ENCODE data around the gene PLOD3.
"Not testable (repeated sequence)": the region's sequence is repeated elsewhere in the genome, so short reads cannot be mapped to it uniquely, and the experiment has no call there.

PLOD3 gene

GRCh38 chr7:101217388-101218235, at the start of gene PLOD3, which contains the start of gene ZNHIT1:
TSS of gene PLOD3 (minus strand) at chr7:101217581. CDS start at chr7:101217274, 307 bp downstream.
TSS of gene ZNHIT1 (plus strand) at chr7:101218165. CDS start at chr7:101218196, 31 bp downstream.
- DNase-seq (ENCODE audit: low read depth) = peak; percentile 94

DNA sequence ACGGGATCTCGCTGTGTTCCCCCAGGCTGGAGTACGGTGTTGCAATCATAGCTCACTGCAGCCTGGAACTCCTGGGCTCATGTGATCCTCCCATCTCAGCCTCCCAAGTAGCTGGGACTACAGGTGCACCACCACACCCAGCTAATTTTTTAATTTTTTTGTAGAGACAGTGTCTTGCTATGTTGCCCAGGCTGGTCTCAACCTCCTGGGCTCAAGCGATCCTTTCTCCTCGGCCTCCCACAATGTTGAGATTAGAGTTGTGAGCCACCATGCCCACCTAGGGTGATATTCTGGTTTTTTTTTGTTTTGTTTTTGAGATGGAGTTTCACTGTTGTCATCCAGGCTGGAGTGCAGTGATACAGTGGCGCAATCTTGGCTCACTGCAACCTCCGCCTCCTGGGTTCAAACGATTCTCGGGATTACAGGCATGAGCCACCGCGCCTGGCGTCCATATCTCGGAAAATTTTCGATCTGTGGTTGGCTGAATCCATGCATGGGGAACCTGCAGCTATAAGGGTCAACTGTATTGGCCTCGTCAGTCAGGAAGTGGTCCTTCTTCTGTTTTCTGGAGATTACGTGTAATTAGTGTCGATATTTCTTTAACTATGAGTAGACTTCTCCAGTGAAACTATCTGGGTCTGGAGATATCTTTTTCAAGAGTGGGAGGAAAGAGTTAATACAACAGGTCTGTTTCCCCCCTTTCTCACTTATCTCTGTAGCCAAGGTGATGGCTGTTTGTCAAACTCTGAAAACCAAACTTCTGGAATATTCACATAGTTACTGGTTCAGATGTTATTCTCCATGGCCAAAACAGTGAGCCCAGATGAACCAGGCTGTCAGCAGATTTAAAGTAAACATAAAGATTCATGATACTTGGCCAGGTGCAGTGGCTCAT, 48.5 kb upstream of the PLOD3 start:
- peak; percentile 29 for DNase-seq (ENCODE audit: low read depth)

DNA sequence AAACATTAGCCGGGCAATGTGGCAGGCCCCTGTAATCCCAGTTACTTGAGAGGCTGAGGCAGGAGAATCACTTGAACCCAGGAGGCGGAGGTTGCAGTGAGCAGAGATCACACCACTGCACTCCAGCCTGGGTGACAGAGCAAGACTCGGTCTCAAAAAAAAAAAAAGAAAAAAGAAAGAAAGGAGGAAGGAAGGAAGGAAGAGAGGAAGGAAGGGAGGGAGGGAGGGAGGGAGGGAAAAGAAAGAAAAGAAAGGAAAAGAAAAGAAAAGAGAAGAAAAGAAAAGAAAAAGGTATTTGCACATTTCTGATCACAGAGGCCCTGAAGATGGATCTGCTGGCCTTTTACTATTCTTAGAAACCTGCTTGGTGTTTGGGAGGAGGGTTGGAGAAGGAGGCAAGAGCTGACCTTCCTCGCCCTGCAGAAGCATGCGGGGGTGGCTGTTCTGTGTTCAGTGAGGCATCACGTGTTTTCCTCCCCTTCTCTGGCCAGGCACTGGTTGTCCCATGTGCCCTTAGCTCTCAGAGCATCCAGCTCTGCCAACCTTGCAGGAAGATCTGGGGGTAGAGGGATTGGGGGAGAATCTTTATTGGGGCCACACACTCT, 46.8 kb upstream of the PLOD3 start:
- DNase-seq (ENCODE audit: low read depth) = peak; percentile 86

GRCh38 chr7:101258243-101258731, 40.9 kb upstream of the PLOD3 start:
- DNase-seq (ENCODE audit: low read depth) = no peak

GRCh38 chr7:101255796-101256195, 38.4 kb upstream of the PLOD3 start:
- DNase-seq (ENCODE audit: low read depth) = peak; percentile 58

DNA sequence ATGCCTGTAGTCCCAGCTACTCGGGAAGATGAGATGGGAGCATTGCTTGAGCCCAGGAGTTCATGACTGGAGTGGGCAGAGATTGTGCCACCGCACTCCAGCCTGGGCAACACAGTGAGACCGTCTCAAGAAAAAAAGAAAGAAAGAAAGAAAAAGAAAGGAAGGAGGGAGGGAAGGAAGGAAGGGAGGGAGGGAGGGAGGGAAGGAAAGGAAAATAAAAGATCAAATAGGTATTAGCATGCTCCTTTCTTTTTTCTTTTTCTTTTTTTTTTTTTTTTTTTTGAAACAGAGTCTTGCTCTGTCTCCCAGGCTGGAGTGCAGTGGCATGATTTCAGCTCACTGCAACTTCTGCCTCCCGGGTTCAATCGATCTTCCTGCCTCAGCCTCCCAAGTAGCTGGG, 35.8 kb upstream of the PLOD3 start:
- DNase-seq (ENCODE audit: low read depth) = not testable (repeated sequence)

GRCh38 chr7:101251871-101252659, 34.7 kb upstream of the PLOD3 start:
- DNase-seq (ENCODE audit: low read depth) = peak; percentile 97

DNA sequence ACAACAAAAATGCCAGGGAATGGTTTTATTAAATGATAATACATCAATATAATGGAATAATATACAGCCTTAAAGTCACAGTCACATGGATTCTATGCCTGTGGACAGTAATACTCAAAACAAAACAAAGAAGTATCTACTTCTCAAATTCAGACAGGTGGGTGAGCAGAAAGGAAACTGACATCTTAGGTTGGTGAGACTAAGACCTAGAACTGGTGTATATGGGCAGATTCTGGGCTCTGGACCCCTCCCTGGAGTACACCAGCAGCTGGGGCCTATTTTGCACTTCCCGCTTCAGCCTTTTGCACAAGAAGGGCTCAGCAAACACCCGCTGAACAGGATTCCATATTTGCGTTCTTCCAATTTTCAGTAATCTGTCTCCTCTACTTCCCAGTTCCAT, 32.9 kb upstream of the PLOD3 start:
- no peak for DNase-seq (ENCODE audit: low read depth)

- no peak for DNase-seq (ENCODE audit: low read depth)
Observed at GRCh38 chr7:101248276-101248675, 30.9 kb upstream of the PLOD3 start.

DNA sequence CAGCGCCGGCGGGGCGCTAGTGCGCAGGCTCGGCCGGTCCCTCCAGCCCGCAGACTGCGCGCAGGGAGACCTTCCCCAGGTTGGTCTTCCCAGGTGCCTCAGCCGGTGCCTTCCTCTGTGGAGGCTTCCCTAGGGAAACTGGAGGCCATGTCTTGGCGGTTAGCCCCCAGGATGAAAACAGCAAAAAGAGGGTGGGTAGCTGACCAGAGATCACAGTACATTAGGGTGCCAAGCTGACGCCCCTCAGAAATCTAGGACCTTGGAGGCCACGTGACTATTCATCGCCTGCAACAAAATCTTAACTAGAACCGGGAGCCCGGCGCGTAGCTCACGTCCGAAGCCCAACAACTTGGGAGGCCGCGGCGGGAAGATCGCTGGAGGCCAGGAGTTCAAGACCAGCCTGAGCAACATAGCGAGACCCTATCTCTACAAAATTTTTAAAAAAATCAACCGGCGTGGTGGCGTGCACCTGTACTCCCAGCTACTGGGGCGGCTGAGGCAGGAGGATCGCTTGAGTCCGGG, 27.8 kb upstream of the PLOD3 start:
- no peak for DNase-seq (ENCODE audit: low read depth)

GRCh38 chr7:101244375-101245146, 27.2 kb upstream of the PLOD3 start, which contains the start of gene FIS1:
TSS of gene FIS1 (minus strand) at chr7:101245081. CDS start at chr7:101245004, 77 bp downstream.
- DNase-seq (ENCODE audit: low read depth) = peak; percentile 85

- DNase-seq (ENCODE audit: low read depth) = peak; percentile 57
Observed at GRCh38 chr7:101243646-101244374, 26.4 kb upstream of the PLOD3 start.

DNA sequence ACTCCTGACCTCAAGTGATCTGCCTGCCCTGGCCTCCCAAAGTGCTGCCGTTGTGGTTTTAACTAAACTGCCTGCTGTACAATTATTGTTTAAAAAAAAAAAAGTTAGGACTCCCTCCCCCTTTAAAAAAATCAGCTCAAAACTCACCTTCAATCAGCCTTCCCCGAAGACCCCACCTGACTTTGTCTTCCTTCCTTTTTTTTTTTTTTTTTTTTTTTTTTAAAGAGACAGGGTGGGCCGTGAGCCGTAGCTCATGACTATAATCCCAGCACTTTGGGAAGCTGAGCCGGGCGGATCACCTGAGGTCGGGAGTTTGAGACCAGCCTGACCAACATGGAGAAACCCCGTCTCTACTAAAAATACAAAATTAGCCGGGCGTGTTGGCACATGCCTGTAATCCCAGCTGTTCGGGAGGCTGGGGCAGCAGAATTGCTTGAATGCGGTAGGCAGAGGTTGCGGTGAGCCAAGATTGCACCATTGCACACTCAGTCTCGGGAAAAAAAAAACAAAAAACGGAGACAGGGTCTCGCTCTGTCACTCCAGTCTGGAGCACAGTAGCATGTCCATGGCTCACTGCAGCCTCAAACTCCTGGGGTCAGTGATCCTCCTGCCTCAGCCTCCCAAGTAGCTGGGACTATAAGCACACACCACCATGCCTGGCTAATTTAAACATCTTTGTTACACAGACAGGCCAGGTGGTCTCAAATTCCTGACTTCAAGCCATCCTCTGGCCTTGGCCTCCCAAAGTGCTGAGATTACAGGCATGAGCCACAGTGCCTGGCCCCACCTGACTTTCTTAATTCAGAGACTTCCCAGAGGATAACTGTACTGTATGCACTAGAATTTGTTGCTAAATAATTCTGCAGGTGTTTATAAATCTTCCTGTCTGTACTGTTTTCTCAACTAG, 24.3 kb upstream of the PLOD3 start:
- DNase-seq (ENCODE audit: low read depth) = peak; percentile 63

- DNase-seq (ENCODE audit: low read depth) = peak; percentile 92
Observed at GRCh38 chr7:101241015-101241363, 23.6 kb upstream of the PLOD3 start.

DNA sequence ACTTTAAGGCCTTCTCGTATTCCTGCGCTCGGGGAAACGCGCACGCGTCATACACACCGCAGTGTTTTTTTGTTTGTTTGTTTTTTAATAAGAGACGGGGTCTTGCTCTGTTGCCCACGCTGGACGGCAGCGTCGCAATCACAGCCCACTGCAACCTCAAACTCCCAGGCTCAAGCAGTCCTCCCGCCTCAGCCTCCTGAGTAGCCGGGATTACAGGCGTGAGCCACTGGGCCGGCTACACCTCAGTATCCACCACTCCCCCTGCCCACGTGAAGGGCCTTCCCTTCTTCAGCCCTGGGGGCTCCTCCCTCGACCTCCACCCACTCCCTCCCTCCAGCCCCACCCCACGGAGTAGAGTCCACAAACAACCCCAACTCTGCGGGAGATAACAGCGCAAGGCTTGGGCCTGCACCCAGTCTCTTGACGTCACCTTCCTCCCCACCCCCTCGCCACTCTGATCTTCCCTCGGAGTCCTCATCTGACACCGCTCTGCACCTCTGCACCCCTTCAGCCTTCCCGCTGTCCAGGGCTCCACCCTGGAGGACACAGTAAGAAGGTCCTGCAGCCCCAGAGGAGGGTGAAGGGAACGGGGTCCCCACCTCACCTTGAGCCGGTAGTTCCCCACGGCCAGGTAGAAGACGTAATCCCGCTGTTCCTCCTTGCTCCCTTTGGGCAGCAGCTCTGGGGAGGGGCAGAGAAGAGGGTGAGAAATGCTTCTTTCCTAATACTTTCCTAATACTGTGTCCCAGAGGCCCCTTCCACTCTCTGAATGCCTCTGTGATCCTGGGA, 23.0 kb upstream of the PLOD3 start:
- peak; percentile 91 for DNase-seq (ENCODE audit: low read depth)

DNA sequence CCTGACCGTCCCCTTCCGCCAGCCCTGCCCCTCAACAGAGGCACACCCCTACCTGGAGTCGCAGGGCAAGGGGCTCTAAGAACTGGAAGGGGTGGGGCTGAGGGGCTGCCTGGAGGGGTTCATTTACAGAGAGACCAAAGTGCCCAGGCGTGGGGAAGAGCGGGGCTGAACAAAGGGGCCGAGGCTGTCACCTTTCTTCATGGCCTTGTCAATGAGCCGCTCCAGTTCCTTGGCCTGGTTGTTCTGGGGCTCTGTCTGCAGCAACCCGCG, 22.5 kb upstream of the PLOD3 start:
- DNase-seq (ENCODE audit: low read depth) = no peak

DNA sequence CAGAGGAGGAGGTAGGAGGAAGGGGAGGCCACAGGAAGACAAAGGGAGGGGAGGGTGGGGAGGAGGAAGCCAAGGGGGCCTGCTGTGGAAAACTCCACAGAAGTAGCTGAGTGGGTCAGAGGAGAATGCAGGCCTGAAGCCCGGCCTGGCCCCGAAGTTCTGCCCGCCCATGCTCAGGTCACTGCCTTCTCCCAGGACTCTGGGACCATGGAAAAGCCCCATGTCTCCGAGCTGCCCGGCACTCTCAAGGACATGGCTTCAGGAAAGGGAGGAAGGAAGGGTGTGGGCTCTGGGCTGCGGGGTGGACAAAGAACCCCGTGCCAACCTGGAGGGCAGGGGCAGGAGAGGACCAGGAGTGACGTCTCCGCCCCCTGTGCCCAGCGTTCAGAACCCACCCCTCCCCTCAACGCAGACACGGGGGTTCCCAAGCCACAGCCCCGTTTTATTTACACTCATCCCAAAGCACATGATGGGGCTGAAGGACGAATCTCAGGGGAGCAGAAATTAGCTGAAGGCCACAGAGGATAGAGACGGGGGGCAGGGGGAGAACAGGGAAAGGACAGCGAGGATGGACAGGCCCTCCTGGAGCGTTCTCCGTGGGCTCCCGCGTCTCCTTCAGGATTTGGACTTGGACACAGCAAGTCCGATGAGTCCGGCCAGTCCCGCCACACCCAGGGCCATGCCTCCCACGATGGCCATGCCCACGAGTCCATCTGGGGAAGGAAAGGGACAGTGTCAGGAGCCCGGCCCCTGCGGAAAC, 22.0 kb upstream of the PLOD3 start:
- DNase-seq (ENCODE audit: low read depth) = no peak
